KG1 (cell line): ENCODE measurements around the gene PLEKHA1.

Experiments used
- DNase-seq: peaks from one replicate; lab custom pipeline; 2025; lab: John Stamatoyannopoulos, UW

Gene PLEKHA1

DNA sequence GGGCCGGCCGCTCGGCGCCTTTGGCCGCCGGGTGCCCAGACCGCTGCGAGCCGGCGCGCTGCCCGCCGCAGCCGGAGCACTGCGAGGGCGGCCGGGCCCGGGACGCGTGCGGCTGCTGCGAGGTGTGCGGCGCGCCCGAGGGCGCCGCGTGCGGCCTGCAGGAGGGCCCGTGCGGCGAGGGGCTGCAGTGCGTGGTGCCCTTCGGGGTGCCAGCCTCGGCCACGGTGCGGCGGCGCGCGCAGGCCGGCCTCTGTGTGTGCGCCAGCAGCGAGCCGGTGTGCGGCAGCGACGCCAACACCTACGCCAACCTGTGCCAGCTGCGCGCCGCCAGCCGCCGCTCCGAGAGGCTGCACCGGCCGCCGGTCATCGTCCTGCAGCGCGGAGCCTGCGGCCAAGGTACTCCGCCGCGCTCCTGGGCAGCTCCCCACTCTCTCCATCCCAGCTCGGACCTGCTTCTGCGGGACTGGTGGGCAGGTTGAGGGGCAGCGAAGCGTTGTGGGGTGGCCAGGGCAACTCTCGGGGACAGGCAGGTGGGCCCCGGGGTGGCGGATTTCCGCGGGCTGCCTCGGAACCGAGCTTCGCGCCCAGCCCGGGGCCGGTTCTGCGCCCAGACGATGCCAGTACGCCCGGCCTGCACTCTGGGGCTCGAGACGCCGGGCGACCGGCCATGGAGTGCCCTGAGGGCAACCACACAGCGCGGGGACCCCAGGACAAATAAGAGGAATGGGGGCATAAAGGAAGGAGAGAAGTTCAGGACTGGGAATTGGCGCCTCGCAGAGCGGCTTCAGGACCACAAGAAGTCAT is 87.4 kb downstream of the PLEKHA1 start:
- no peak for DNase-seq

DNA sequence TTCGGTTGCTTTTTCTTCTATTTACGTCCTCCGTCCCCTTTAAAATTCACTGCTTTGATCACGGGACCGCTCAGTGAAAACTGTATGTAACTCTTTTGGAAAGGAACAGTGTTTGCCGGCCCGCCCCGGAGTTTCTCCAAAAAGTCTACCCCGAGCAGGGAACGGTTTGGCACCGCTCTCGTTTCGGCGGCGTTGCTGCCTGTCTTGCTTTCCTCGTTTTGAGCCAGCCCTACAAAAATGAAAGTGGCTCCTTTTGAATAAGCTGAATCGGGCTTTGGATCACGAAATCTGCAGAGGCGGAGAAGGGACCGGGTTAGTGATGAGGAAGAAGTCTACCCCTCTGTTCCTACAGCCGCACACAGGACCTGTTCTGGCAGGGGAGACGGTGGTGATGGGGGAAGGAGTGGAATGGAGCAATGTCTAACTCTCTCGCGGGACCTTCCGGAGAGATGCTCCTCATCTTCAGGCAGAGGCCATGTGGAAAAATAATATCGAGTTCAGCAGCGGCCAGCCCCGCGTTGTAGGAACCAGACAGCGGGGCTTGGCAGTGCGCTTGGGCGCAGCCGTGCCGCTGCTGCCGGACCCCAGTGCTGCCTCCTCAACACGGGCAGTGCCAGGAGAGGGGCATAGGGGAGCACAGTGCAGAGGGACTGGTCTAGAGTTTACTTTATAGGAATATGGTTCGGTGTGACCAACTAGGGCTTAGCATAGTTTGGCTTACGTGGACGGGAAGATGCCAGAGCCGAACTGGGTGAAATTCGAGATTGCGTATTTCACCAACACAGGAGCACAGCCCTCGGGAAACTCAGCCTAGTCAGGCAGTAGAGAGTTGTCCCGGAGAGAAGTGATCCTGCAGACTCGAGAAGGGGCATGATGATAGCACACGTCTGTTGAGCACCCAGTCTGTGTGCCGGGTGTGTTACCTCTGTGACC is 88.3 kb downstream of the PLEKHA1 start:
- DNase-seq, result no peak

DNA sequence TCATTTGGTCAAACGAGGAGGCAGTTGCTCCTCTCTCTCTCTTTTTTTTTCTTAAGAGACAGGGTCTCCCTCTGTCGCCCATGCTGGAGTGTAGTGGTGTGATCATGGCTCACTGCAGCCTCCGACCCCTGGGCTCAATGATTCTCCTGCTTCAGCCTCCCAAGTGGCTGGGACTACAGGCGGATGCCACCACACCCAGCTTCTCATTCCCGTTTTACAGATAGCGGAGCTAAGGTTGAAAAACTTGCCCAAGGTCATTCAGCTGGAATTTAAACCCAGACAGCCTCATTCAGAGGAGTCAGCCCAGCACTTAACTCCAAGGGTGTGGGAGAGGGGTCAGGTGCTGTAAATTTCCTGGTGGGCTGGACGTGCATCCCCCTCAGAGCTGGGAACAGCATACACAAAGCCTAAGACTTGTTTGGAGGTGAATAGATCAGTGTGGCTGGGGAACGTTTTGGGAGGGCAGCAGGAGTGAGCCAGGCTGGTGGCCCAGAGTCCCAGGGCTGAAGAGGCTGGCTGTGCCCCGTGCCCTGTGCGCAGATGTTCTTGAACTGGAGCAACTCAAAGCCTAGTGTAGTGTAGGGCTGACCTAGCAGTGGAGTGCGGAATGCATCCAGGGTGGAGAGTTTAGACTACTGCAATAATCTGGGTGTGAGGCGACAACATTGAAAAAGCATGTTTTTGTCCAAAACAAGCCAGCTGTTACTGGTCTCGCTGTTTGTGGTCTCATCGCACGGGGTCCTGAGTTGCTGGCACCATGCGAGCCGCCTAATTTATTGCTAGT is 89.2 kb downstream of the PLEKHA1 start:
- no peak for DNase-seq

GRCh38 chr10:122464250-122464510 is 89.7 kb downstream of the PLEKHA1 start:
- no peak for DNase-seq

- no peak for DNase-seq
Measured at GRCh38 chr10:122464586-122464985, 90.1 kb downstream of the PLEKHA1 start.

DNA sequence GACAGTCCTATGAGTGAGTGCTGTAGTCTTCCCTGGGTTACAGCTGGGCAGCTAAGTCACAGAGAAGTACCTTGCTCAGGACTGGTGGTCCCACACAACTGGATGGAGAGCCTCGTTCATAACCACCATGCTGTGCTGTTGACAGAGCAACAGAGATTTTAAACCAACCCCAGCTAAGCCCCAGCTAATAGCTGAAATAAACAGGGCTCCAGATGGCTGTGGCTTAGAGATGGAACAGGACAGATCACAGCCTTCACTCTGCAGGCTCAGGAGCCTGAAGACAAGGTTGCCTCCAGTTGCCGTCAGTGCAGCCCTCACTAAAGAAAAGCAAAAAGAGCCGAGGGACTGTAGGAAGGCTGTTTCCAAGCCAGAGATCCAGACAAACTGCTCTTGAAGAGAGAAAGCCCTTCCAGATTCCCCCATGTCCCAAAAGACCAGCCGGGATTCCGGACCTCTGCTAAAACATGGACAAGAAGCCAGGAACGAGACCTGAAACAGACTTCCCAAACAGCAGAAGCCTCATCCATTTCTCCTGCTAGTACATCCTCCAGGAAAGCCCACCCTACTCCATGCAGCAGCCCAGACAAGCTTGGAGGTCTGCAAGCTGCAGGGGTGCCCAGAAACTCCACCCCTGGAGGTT is 91.0 kb downstream of the PLEKHA1 start:
- DNase-seq, result no peak

- no peak for DNase-seq
Measured at GRCh38 chr10:122466951-122467381, 92.5 kb downstream of the PLEKHA1 start.

GRCh38 chr10:122467701-122468100 is 93.2 kb downstream of the PLEKHA1 start:
- no peak for DNase-seq

DNA sequence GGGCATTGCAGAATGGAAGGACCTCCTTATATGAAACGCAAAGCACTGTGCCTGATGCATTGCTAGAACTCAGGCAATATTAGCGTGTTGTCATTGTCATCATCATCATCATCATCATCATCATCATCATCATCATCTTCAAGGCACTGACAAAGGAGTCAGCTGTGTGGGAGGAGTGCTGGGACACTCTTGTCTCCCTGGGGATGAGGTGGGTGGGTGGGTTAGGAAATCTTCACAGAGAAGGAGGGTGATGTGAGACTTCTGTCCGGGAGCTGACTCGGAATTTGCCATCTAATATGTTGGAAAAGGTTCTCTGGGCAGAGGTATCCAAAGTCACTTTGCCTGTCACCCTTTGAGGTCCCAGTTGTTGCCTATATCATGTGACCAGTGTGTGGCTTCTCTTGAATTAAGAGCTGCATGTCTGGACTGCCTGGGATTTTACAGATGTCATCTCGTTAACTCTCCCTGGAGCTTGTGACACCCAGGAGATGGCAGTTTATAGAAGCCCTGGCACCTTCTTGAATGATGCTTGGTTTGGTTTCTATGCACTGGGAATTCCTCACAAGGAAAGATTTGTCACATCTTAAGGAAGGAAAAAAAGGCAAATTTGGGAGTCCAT is 93.9 kb downstream of the PLEKHA1 start:
- no peak for DNase-seq

DNA sequence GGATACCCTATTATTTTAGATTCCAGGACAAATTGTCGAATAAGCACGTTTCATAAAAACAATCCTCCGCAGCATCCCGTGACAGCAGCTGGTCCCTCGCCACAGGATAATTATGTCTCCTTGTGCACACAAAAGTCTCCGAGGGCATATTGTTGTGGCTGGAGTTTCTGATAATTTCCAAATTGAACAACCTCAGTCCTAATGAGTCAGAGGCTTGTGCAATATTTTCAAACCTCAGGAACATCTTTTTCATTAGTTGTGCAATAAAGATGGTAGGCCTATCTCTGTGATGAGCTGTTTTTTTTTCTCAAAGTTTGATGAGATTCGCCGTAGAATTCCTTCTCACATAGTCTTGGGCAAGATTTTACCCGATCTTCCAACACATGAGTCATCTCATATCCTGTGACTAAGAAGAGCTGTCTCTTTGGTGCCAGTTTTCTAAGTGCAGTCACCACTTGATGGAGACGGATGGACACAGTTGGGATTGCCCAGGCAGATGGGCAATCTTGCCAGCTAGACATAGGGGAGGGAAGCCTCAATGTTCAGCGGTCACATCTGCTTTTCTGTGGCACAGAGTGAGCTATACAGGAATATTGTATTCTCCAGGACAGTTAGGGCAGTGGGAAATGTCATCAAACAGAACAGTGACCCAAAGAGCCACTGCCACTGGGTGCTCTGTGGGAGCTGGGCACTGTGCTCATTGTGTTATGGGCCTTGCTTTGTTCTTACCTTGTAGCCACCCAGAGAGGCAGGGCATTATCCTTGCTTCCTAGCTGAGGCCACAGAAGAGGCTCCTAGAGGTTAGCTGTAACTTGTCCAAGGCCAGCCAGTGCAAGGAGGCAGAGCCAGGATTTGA is 94.6 kb downstream of the PLEKHA1 start:
- DNase-seq, result no peak

- DNase-seq, result no peak
Measured at GRCh38 chr10:122469848-122470247, 95.3 kb downstream of the PLEKHA1 start.

DNA sequence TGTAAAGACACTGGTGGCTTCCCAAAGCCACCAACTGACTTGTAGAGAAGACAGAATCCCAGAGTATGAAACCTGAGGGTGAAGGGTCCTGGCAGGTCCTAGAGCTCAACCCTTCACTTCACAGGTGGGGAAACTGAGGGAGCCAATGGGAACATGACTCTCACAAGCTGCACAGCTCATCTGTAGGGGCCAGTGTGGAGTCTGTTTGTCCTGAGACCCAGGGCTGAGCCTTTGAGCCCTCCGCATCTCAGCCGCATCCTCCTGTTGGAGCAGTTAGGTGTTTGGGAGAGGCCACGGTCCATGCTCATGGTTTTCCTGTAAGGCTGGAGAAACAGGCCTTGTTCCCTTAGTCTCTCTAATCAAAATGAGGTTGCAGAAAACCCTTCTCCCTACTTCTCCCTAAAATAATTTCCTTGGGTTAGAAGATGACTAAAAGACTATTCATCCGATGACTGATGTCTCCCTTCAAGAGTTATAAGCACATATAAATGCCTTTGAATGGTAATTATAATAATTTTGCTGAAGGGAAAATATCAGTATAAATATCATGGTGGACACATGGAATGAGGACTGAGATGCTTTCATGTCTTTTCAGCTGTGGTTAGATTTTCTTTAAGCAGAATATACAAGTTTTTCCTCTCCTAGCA is 97.1 kb downstream of the PLEKHA1 start:
- DNase-seq, result no peak

GRCh38 chr10:122473116-122473515 is 98.6 kb downstream of the PLEKHA1 start:
- no peak for DNase-seq

DNA sequence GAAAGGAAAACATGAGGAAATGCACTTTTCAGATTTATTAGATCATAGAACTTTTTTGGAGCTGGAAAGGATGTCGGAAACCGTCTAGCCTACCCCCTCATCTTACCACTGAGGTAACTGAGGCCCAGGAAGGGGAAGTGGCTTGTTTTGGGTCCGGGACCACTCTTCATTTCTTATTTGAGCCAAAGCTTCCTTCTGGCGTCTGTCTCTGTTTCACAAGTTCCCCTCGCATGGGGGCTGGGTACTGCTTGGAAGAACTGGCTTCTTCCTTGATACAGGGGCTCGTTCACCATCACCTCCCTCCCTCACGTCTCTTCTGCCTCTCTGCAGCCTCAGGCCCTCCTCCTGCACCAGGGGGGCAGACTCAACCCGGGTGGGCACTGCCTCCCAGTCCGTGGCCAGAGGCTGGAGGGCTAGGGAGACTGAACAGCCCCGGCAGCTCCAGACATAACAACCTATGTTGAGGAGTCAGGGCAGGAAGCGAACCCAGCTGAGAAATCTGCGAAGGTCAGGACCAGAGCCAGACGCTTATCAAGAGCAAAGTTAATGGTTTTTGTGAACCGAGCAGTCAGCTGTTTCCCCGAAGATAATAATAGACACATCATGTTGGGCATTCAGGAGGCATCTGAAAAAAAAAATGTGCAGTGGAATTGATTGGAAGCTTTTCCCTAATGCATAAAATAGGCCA is 99.8 kb downstream of the PLEKHA1 start:
- no peak for DNase-seq

GRCh38 chr10:122475100-122475499 is 100.6 kb downstream of the PLEKHA1 start:
- no peak for DNase-seq

DNA sequence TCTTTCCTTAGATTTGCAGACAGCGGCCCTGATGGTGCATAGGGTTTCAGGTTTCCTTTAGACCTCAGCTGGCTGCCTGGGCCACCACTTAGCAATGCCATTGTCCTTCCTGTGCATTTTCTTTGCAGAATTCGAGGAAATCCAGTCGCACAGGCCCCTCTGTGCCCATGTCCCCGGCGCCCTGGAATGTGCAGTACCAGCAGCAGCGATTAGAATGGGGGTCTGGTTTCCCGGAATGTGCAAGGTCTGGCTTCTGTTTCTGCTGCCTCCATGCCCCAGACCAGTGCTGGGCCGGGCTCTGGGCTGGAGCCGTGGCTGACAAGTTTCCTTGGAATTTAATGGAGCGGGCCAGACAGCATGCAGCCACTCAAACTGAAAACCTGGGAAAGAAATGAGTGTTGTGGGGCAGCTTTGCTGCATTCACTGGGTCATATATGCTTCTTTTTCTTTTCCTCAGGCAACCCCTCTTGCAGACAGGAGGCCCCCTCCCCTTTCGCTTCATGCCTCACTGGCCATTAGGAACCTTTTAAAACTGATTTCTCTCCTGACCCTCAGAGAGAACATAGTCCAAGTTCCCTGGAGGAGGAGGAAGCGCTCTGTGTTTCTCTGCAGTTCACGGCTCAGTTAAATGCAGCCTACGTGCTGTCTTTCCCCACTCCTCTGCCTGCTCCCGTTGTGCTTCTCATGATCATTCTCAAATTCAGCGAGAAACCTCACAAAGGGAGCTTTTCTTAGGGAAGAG is 101.3 kb downstream of the PLEKHA1 start:
- DNase-seq, result no peak

- no peak for DNase-seq
Measured at GRCh38 chr10:122476333-122476695, 101.8 kb downstream of the PLEKHA1 start.

GRCh38 chr10:122477436-122477835 is 102.9 kb downstream of the PLEKHA1 start:
- no peak for DNase-seq

DNA sequence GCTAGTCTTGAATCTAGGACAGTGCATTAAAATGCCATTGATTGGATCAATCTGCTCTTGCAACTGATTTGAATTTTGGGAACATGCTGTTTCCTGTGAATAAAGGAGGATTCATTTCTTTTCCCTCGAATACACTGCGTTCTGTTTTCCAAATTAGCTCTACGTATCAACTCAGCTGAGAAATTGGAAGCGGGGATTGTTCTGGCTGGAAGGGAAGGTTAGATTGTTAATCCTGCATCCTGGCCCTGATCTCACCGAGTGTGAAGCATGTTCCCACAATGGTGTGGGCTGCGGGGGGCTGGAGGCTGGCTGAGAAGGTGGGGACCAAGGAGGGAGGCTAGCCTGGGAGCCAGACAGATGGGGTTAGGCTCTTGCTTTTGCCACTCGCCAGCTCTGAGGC is 104.5 kb downstream of the PLEKHA1 start:
- DNase-seq, result no peak
